Esophagus (tissue), 2 donors: ENCODE data around the gene C17orf107. TPM values are rescaled to one million over a fixed set of nuclear protein-coding genes. Genes with fewer than 3 reads are reported as not detected.
A peak's percentile ranks its signal among the peaks of the same experiment; 100 is the strongest.

ENCODE experiments used
- H3K27ac ChIP-seq, 2 donors: one replicate each; pipeline ENCODE4 v1.5.1; 2013; ENCODE audit warnings: low read depth in 2 of 2, mild to moderate bottlenecking in 2 of 2, inconsistent platforms in 1 of 2, low read length in 1 of 2, moderate library complexity in 1 of 2
- H3K27me3 ChIP-seq, 2 donors: one replicate each; pipeline ENCODE4 v1.6.1; 2013; ENCODE audit warnings: low read length in 2 of 2, control low read depth in 1 of 2, mild to moderate bottlenecking in 1 of 2; ENCODE audit not compliant: insufficient read depth in 2 of 2, control insufficient read depth in 1 of 2
- H3K36me3 ChIP-seq, 2 donors: one replicate each; pipeline ENCODE4 v1.6.1; 2013; ENCODE audit warnings: low read length in 1 of 2; ENCODE audit not compliant: control insufficient read depth in 2 of 2, insufficient read depth in 2 of 2
- H3K4me1 ChIP-seq, 2 donors: one replicate each; pipeline ENCODE4 v1.6.1; 2013; ENCODE audit warnings: low read length in 1 of 2; ENCODE audit not compliant: control insufficient read depth in 2 of 2, insufficient read depth in 2 of 2
- H3K4me3 ChIP-seq, 2 donors: one replicate each; pipeline ENCODE4 v1.5.1; 2013; ENCODE audit warnings: low read length in 2 of 2, mild to moderate bottlenecking in 2 of 2, low read depth in 1 of 2, moderate library complexity in 1 of 2
- H3K9me3 ChIP-seq, 2 donors: one replicate each; pipeline ENCODE4 v1.6.1; 2013; ENCODE audit warnings: mild to moderate bottlenecking in 2 of 2, low read depth in 1 of 2, low read length in 1 of 2, moderate library complexity in 1 of 2; ENCODE audit not compliant: control insufficient read depth in 2 of 2, insufficient read depth in 1 of 2
- WGBS, 2 donors: extraction: QIAGEN DNeasy Blood & Tissue Kit; methylation state at CpG; one replicate each; pipeline ENCODE4 v1.1.7; 2013; 5-methylcytosine and 5-hydroxymethylcytosine counted together
- polyA plus RNA-seq, 2 donors: library from polyadenylated mRNA; stranded (reverse); fragments of 200-250 nt; gene quantifications; one replicate each; pipeline ENCODE4 v1.2.3, GENCODE V29; 2013
- donor health status: healthy with polysubstance abuse.
- donor health status: Bipolar disorder and iron deficiency.

The C17orf107 gene
- polyA plus RNA-seq, 2 donors = 0.58 to 0.71 TPM

- H3K36me3 ChIP-seq = peaks cover 5 to 34% of the 10 kb centered on the region in 2 donors
- 0% methylated on average over 16 of the region's 16 CpGs for WGBS, 2 donors
Measured at GRCh38 chr17:4939546-4939795, 40.1 kb downstream of the C17orf107 start.

GRCh38 chr17:4939796-4940554, 40.6 kb downstream of the C17orf107 start, which contains the start of the genes RNF167 and SLC25A11:
RNF167 (plus strand) TSS chr17:4940268; CDS start chr17:4940910, 642 bp downstream.
SLC25A11 (minus strand) TSS chr17:4940046; CDS start chr17:4939910, 136 bp downstream.
- H3K27me3 ChIP-seq = no peaks in the 10 kb centered on the region
- H3K27ac ChIP-seq = peak within 1 kb of the TSS; percentile 90 to 99
- no peaks in the 10 kb centered on the region for H3K9me3 ChIP-seq
- peak within 1 kb of the TSS; percentile 76 to 83 for H3K4me3 ChIP-seq
- H3K36me3 ChIP-seq = peaks cover 5 to 39% of the 10 kb centered on the region in 2 donors
- peaks cover 6 to 9% of the 10 kb centered on the region in 2 donors for H3K4me1 ChIP-seq
- 0% methylated on average over 69 to 72 of the region's 72 CpGs for WGBS, 2 donors

More at GRCh38 chr17:4939546-4939795, 40.1 kb downstream of the C17orf107 start:
- Histone ChIP-seq H3K9me3 (no peaks in the 10 kb centered on the region), H3K4me3 (peak overlapping the region; percentile 76 to 83), H3K27ac (peak overlapping the region; percentile 90 to 99), H3K4me1 (peaks cover 6 to 7% of the 10 kb centered on the region in 2 donors), H3K27me3 (no peaks in the 10 kb centered on the region)

GRCh38 chr17:4940555-4941318, 41.4 kb downstream of the C17orf107 start:
- Histone ChIP-seq H3K27ac (peak overlapping the region; percentile 90 to 99), H3K4me3 (peak overlapping the region; percentile 76 to 83), H3K9me3 (no peaks in the 10 kb centered on the region), H3K27me3 (no peaks in the 10 kb centered on the region), H3K36me3 (peaks cover 5 to 39% of the 10 kb centered on the region in 2 donors), H3K4me1 (peaks cover 8 to 14% of the 10 kb centered on the region in 2 donors)
- 1% methylated on average over 28 to 29 of the region's 29 CpGs for WGBS, 2 donors

GRCh38 chr17:4941319-4941610, 41.9 kb downstream of the C17orf107 start:
- Histone ChIP-seq H3K27ac (peak overlapping the region; percentile 59 to 90), H3K4me1 (peaks cover 8 to 16% of the 10 kb centered on the region in 2 donors), H3K27me3 (no peaks in the 10 kb centered on the region), H3K36me3 (peaks cover 5 to 40% of the 10 kb centered on the region in 2 donors), H3K9me3 (no peaks in the 10 kb centered on the region), H3K4me3 (peak overlapping the region; percentile 76 to 83)
- WGBS, 2 donors = 33 to 36% methylated on average over 4 of the region's 4 CpGs

GRCh38 chr17:4942760-4943508, 43.6 kb downstream of the C17orf107 start:
- peak overlapping the region in 1 of 2 donors; percentile 57 for H3K27ac ChIP-seq
- H3K9me3 ChIP-seq = no peaks in the 10 kb centered on the region
- 67 to 76% methylated on average over 13 of the region's 13 CpGs for WGBS, 2 donors
- peaks cover 5 to 31% of the 10 kb centered on the region in 2 donors for H3K36me3 ChIP-seq
- no peaks in the 10 kb centered on the region for H3K27me3 ChIP-seq
- H3K4me3 ChIP-seq = no peak overlapping the region
- H3K4me1 ChIP-seq = peaks cover 8 to 16% of the 10 kb centered on the region in 2 donors

- Histone ChIP-seq H3K27me3 (no peaks in the 10 kb centered on the region), H3K4me1 (peaks cover 2 to 10% of the 10 kb centered on the region in 2 donors), H3K9me3 (no peaks in the 10 kb centered on the region), H3K4me3 (no peak overlapping the region), H3K27ac (peak overlapping the region; percentile 69 to 85), H3K36me3 (peaks cover 5 to 27% of the 10 kb centered on the region in 2 donors)
- WGBS, 2 donors = 27% methylated on average over 2 to 3 of the region's 3 CpGs
Measured at GRCh38 chr17:4944163-4944553, 44.8 kb downstream of the C17orf107 start.

- H3K36me3 ChIP-seq = peaks cover 5 to 27% of the 10 kb centered on the region in 2 donors
- WGBS, 2 donors = 55 to 61% methylated on average over 8 of the region's 8 CpGs
- H3K27me3 ChIP-seq = no peaks in the 10 kb centered on the region
- H3K4me3 ChIP-seq = no peak overlapping the region
- H3K27ac ChIP-seq = peak overlapping the region; percentile 69 to 85
- no peaks in the 10 kb centered on the region for H3K9me3 ChIP-seq
- peaks cover 2 to 10% of the 10 kb centered on the region in 2 donors for H3K4me1 ChIP-seq
Measured at GRCh38 chr17:4944554-4945175, 45.3 kb downstream of the C17orf107 start.

- peak overlapping the region; percentile 69 to 85 for H3K27ac ChIP-seq
- WGBS, 2 donors = 20 to 22% methylated on average over 7 of the region's 7 CpGs
- H3K4me3 ChIP-seq = peak overlapping the region in 1 of 2 donors; percentile 11
- H3K27me3 ChIP-seq = no peaks in the 10 kb centered on the region
- H3K9me3 ChIP-seq = no peaks in the 10 kb centered on the region
- H3K36me3 ChIP-seq = peaks cover 5 to 27% of the 10 kb centered on the region in 2 donors
- peaks cover 2 to 13% of the 10 kb centered on the region in 2 donors for H3K4me1 ChIP-seq
Measured at GRCh38 chr17:4945176-4945943, 46.0 kb downstream of the C17orf107 start.
